Type B pancreatic cell (in vitro differentiated cells): ENCODE measurements around the gene ATOH1. TPM values are rescaled to one million over a fixed set of nuclear protein-coding genes. Genes with fewer than 3 reads are reported as not detected.

Experiments used
- DNase-seq: peaks from one replicate; pipeline ENCODE4 v3.0.0; 2021; ENCODE audit warnings: mixed read lengths; ENCODE audit not compliant: unreplicated experiment; ENCODE audit errors: extremely low spot score
- H3K27ac Mint-ChIP-seq: 2 replicates; pipeline ENCODE4 v1.8.0; 2021; ENCODE audit warnings: mild to moderate bottlenecking, mixed read lengths
- H3K27me3 Mint-ChIP-seq: 2 replicates; pipeline ENCODE4 v1.8.0; 2021; ENCODE audit warnings: mixed read lengths
- H3K36me3 Mint-ChIP-seq: 2 replicates; pipeline ENCODE4 v1.8.0; 2021; ENCODE audit warnings: mixed read lengths
- H3K4me1 Mint-ChIP-seq: one replicate; pipeline ENCODE4 v1.8.0; 2021; ENCODE audit warnings: mixed read lengths; ENCODE audit not compliant: unreplicated experiment
- H3K4me3 Mint-ChIP-seq: 2 replicates; pipeline ENCODE4 v1.8.0; 2021; ENCODE audit warnings: mild to moderate bottlenecking, mixed read lengths
- H3K9me3 Mint-ChIP-seq: 2 replicates; pipeline ENCODE4 v1.8.0; 2021; ENCODE audit warnings: mixed read lengths
- CTCF ChIP-seq: fragments of 200-600 bp; sonication (generic); conservative IDR thresholded peaks from 2 replicates; pipeline ENCODE4 v1.5.0; 2021; ENCODE audit warnings: antibody characterized with exemption, mild to moderate bottlenecking
- total RNA-seq: library from RNA; stranded (reverse); gene quantifications from 2 replicates; pipeline ENCODE4 v1.2.1, GENCODE V29; 2021; ENCODE audit warnings: low replicate concordance

ATOH1 gene
- total RNA-seq, 1 donor from 2014 or later, result 0.97 TPM

GRCh38 chr4:93813092-93813491 lies 15.5 kb upstream of the ATOH1 start:
- no peak overlapping the region for H3K27ac Mint-ChIP-seq
- no peak for DNase-seq
- no peaks in the 10 kb centered on the region for H3K9me3 Mint-ChIP-seq
- TF ChIP-seq CTCF, result no peak
- no peak overlapping the region for H3K4me3 Mint-ChIP-seq
- no peaks in the 10 kb centered on the region for H3K36me3 Mint-ChIP-seq
- no peaks in the 10 kb centered on the region for H3K4me1 Mint-ChIP-seq
- peaks cover 46% of the 10 kb centered on the region for H3K27me3 Mint-ChIP-seq

GRCh38 chr4:93814141-93814540 lies 14.4 kb upstream of the ATOH1 start:
- no peaks in the 10 kb centered on the region for H3K36me3 Mint-ChIP-seq
- no peaks in the 10 kb centered on the region for H3K9me3 Mint-ChIP-seq
- no peak overlapping the region for H3K4me3 Mint-ChIP-seq
- H3K27ac Mint-ChIP-seq, result no peak overlapping the region
- H3K27me3 Mint-ChIP-seq, result peaks cover 49% of the 10 kb centered on the region
- H3K4me1 Mint-ChIP-seq, result no peaks in the 10 kb centered on the region
- no peak for TF ChIP-seq CTCF
- no peak for DNase-seq

GRCh38 chr4:93814722-93815121 lies 13.8 kb upstream of the ATOH1 start:
- Mint-ChIP-seq H3K9me3 (no peaks in the 10 kb centered on the region), H3K4me1 (no peaks in the 10 kb centered on the region), H3K4me3 (no peak overlapping the region), H3K36me3 (no peaks in the 10 kb centered on the region), H3K27ac (no peak overlapping the region), H3K27me3 (peaks cover 48% of the 10 kb centered on the region)
- no peak for DNase-seq
- no peak for TF ChIP-seq CTCF

- H3K4me3 Mint-ChIP-seq, result no peak overlapping the region
- H3K9me3 Mint-ChIP-seq, result no peaks in the 10 kb centered on the region
- H3K36me3 Mint-ChIP-seq, result no peaks in the 10 kb centered on the region
- no peak for TF ChIP-seq CTCF
- peaks cover 90% of the 10 kb centered on the region for H3K27me3 Mint-ChIP-seq
- peaks cover 15% of the 10 kb centered on the region for H3K4me1 Mint-ChIP-seq
- H3K27ac Mint-ChIP-seq, result peak overlapping the region; percentile 6
- no peak for DNase-seq
Observed at GRCh38 chr4:93825551-93826216, 2.9 kb upstream of the ATOH1 start.

GRCh38 chr4:93827272-93827947 lies 1.1 kb upstream of the ATOH1 start:
- Mint-ChIP-seq H3K27ac (peak overlapping the region; percentile 3), H3K9me3 (no peaks in the 10 kb centered on the region), H3K27me3 (peaks cover 96% of the 10 kb centered on the region), H3K36me3 (no peaks in the 10 kb centered on the region), H3K4me1 (peaks cover 15% of the 10 kb centered on the region), H3K4me3 (peak overlapping the region; percentile 87)
- no peak for DNase-seq
- TF ChIP-seq CTCF, result no peak
